Fibroblast of lung (primary cell): Measurements from ENCODE around the gene TMEM217. TPM values are rescaled to one million over a fixed set of nuclear protein-coding genes. Genes with fewer than 3 reads are reported as not detected.
A peak's percentile ranks its signal among the peaks of the same experiment; 100 is the strongest.
"Not testable (repeated sequence)": the region's sequence is repeated elsewhere in the genome, so short reads cannot be mapped to it uniquely, and the experiment has no call there.

ENCODE experiments used
- DNase-seq, 2 donors: peaks; one replicate each; pipeline versions ENCODE4 v3.0.0 to v3.0.0-alpha.2; 2010; ENCODE audit warnings: low read depth in 2 of 2
- H2AFZ ChIP-seq: 2 replicates; pipeline ENCODE4 v1.5.1; 2012; ENCODE audit warnings: low read length, control low read depth, inconsistent platforms
- H3K27ac ChIP-seq: 2 replicates; pipeline ENCODE4 v1.5.1; 2011; ENCODE audit warnings: low read length, control low read depth; ENCODE audit not compliant: insufficient read depth
- H3K27me3 ChIP-seq: 2 replicates; pipeline ENCODE4 v1.5.1; 2011; ENCODE audit warnings: mild to moderate bottlenecking, low read length; ENCODE audit not compliant: control insufficient read depth, insufficient read depth
- H3K36me3 ChIP-seq: 2 replicates; pipeline ENCODE4 v1.5.1; 2011; ENCODE audit warnings: low read length; ENCODE audit not compliant: control insufficient read depth, insufficient read depth
- H3K4me1 ChIP-seq: 2 replicates; pipeline ENCODE4 v1.5.1; 2011; ENCODE audit warnings: low read length; ENCODE audit not compliant: control insufficient read depth, insufficient read depth; ENCODE audit errors: extremely low read depth
- H3K4me2 ChIP-seq: 2 replicates; pipeline ENCODE4 v1.5.1; 2011; ENCODE audit warnings: low read length, control low read depth; ENCODE audit not compliant: insufficient read depth; ENCODE audit errors: extremely low read depth
- H3K4me3 ChIP-seq, 4 experiments: fragments of 200-600 bp in 1 of 4; sonication (generic) in 1 of 4; replicated peaks in 1 of 4; 2 replicates each; pipeline ENCODE4 v1.5.1; 2011 to 2016; ENCODE audit warnings: low read length in 4 of 4, low read depth in 3 of 4, mild to moderate bottlenecking in 3 of 4, control low read depth in 2 of 4, inconsistent platforms in 1 of 4, mixed read lengths in 1 of 4; ENCODE audit not compliant: insufficient read depth in 1 of 4; ENCODE audit errors: control extremely low read depth in 1 of 4
- H3K79me2 ChIP-seq: 2 replicates; pipeline ENCODE4 v1.5.1; 2012; ENCODE audit warnings: mild to moderate bottlenecking, low read length, inconsistent platforms; ENCODE audit not compliant: control insufficient read depth, insufficient read depth
- H3K9ac ChIP-seq: 2 replicates; pipeline ENCODE4 v1.5.1; 2011; ENCODE audit warnings: mild to moderate bottlenecking, low read length, control low read depth; ENCODE audit not compliant: insufficient read depth
- H3K9me3 ChIP-seq: 2 replicates; pipeline ENCODE4 v1.5.1; 2012; ENCODE audit warnings: low read depth, low read length; ENCODE audit not compliant: control insufficient read depth, insufficient read depth
- H4K20me1 ChIP-seq: 2 replicates; pipeline ENCODE4 v1.5.1; 2011; ENCODE audit warnings: low read length; ENCODE audit not compliant: control insufficient read depth, insufficient read depth; ENCODE audit errors: extremely low read depth
- EZH2 ChIP-seq: IDR thresholded peaks from 2 replicates; pipeline ENCODE4 v1.5.1; 2012; ENCODE audit warnings: low read length, control low read depth, mild to moderate bottlenecking; ENCODE audit errors: missing control alignments
- polyA minus RNA-seq: library from RNA; depleted of rRNA, polyadenylated mRNA; stranded (reverse); fragments of >200 nt; gene quantifications from 2 replicates; pipeline ENCODE4 v1.2.3, GENCODE V29; 2011; ENCODE audit warnings: low replicate concordance
- polyA plus RNA-seq, 2 donors: library from polyadenylated mRNA; depleted of rRNA in 1 of 2; stranded (reverse) in 1 of 2; unstranded in 1 of 2; fragments of >200 nt; gene quantifications; 2 replicates each; pipeline ENCODE4 v1.2.1, GENCODE V29; 2011 to 2012; ENCODE audit warnings: missing spikeins in 1 of 2
- total RNA-seq: library from RNA; depleted of rRNA; stranded (reverse); fragments of >200 nt; gene quantifications from 2 replicates; pipeline ENCODE4 v1.2.1, GENCODE V29; 2014
- TF ChIP-seq, protein P1 (sequence below), 2 donors: IDR thresholded peaks in 1 of 2; conservative IDR thresholded peaks in 1 of 2; 1 replicate in 1 of 2; 2 replicates in 1 of 2; pipeline ENCODE4 v1.5.1; 2011 to 2012; ENCODE audit warnings: low read length in 2 of 2, control low read depth in 1 of 2, inconsistent platforms in 1 of 2, low read depth in 1 of 2, mild to moderate bottlenecking in 1 of 2

The TMEM217 gene
- total RNA-seq (4.0 and 4.9 TPM in 2 replicates), polyA plus RNA-seq (3.0 and 3.1 TPM in 2 replicates), polyA minus RNA-seq (1.8 TPM in 1 of 2 replicates, not detected in the other)
- polyA plus RNA-seq (2012), result 2.4 and 2.7 TPM in 2 replicates

DNA sequence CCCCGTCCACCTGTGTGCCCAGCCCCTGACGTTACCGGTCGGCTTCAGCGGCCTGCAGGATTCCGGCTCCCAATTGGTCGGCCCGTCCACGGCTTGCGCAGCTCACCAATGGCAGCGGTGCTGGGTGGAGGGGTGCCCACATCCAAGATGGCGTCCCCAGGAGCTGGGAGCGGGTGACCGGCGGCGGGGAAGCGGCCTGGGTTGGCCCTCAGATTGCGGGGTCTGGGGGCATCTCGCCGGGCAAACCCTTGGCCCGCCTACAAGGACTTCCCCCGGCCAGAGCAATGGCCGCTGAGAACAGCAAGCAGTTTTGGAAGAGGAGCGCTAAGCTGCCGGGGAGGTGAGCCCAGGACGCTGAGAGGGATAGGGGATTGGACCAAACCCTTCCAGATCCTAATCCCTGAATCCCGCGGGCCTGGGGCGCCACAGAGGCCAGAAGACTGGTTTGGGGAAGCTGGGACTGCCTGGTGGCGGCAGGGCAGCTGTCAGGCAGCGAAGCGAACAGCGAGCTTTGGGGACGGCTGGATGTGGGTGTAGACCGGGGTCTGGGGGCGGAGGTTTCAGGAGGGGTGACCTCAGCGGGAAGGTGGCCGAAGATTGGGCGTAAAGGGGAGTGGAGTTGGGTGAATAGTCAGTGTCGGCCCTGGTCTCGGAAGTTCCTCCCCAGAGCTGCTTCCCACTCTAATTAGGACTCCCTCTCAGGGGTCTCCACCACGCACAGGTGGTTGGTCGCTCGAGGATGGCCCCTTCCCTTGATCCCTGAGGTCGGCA, at the start of gene TMEM217, which contains the start of gene TBC1D22B:
TSS of gene TMEM217 (minus strand) at position 511 of the 771 bp plus-strand sequence. CDS start 39,114 bp downstream, outside the sequence.
TSS of gene TBC1D22B (plus strand) at position 139 of the 771 bp plus-strand sequence. CDS start at position 285, 146 bp downstream.
- peak within 1 kb of the TSS; percentile 97 for H3K9ac ChIP-seq
- TF ChIP-seq, protein P1, sequence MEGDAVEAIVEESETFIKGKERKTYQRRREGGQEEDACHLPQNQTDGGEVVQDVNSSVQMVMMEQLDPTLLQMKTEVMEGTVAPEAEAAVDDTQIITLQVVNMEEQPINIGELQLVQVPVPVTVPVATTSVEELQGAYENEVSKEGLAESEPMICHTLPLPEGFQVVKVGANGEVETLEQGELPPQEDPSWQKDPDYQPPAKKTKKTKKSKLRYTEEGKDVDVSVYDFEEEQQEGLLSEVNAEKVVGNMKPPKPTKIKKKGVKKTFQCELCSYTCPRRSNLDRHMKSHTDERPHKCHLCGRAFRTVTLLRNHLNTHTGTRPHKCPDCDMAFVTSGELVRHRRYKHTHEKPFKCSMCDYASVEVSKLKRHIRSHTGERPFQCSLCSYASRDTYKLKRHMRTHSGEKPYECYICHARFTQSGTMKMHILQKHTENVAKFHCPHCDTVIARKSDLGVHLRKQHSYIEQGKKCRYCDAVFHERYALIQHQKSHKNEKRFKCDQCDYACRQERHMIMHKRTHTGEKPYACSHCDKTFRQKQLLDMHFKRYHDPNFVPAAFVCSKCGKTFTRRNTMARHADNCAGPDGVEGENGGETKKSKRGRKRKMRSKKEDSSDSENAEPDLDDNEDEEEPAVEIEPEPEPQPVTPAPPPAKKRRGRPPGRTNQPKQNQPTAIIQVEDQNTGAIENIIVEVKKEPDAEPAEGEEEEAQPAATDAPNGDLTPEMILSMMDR (conservative IDR thresholded peaks at IDR 0.05 in 1 of 2, IDR thresholded peaks at IDR 0.05 in 1 of 2; ENCODE audit: low read depth in 1 of 2, low read length in 2 of 2), result no peak
- no peak for TF ChIP-seq EZH2
- H3K36me3 ChIP-seq, result no peaks in the 10 kb centered on the region
- H2AFZ ChIP-seq, result peak within 1 kb of the TSS; percentile 84
- peak within 1 kb of the TSS; percentile 91 to 92 (median 92) for H3K4me3 ChIP-seq
- peaks cover 6% of the 10 kb centered on the region for H3K79me2 ChIP-seq
- H3K27ac ChIP-seq, result peak within 1 kb of the TSS; percentile 97
- H4K20me1 ChIP-seq, result no peaks in the 10 kb centered on the region
- peak within 1 kb of the TSS; percentile 99 for H3K4me2 ChIP-seq
- H3K9me3 ChIP-seq, result no peaks in the 10 kb centered on the region
- H3K27me3 ChIP-seq, result no peaks in the 10 kb centered on the region
- DNase-seq, result peak; percentile 92 to 94
- H3K4me1 ChIP-seq, result peaks cover 5% of the 10 kb centered on the region

DNA sequence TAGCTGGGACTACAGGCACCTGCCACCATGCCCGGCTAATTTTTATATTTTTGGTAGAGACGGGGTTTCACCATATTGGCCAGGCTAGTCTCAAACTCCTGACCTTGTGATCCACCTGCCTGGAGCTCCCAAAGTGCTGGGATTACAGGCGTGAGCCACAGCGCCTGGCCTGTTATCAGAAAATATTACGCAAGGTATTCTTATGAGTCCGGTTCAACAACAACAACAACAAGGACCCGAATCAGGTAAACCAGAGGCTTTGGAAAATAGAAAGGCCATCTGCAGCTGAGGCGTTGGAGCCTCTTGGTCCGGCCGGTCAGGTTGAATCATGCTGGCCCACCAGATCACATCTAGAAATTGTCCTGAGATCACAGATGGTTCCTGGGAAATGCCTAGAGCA, 49.5 kb upstream of the TMEM217 start:
- not testable (repeated sequence) for H3K36me3 ChIP-seq, H3K27ac ChIP-seq, DNase-seq, H3K9ac ChIP-seq, H3K9me3 ChIP-seq, H3K4me3 ChIP-seq, H3K4me1 ChIP-seq, H3K79me2 ChIP-seq, H3K27me3 ChIP-seq, H4K20me1 ChIP-seq, H3K4me2 ChIP-seq, H2AFZ ChIP-seq

- TF ChIP-seq EZH2, result no peak
- TF ChIP-seq, protein P1 (conservative IDR thresholded peaks at IDR 0.05 in 1 of 2, IDR thresholded peaks at IDR 0.05 in 1 of 2; ENCODE audit: low read depth in 1 of 2, low read length in 2 of 2), result no peak
- H3K9ac ChIP-seq, result no peak overlapping the region
- H3K27me3 ChIP-seq, result no peaks in the 10 kb centered on the region
- H2AFZ ChIP-seq, result no peak overlapping the region
- DNase-seq, result no peak
- no peaks in the 10 kb centered on the region for H4K20me1 ChIP-seq
- no peaks in the 10 kb centered on the region for H3K9me3 ChIP-seq
- no peak overlapping the region for H3K4me3 ChIP-seq
- H3K4me2 ChIP-seq, result no peak overlapping the region
- H3K4me1 ChIP-seq, result no peaks in the 10 kb centered on the region
- H3K79me2 ChIP-seq, result no peaks in the 10 kb centered on the region
- peaks cover 2% of the 10 kb centered on the region for H3K36me3 ChIP-seq
- no peak overlapping the region for H3K27ac ChIP-seq
Measured at GRCh38 chr6:37306624-37307222, 48.8 kb upstream of the TMEM217 start.
